DMS153 (cell line): ENCODE measurements around the gene EVA1A.
"Not testable (repeated sequence)": the region's sequence is repeated elsewhere in the genome, so short reads cannot be mapped to it uniquely, and the experiment has no call there.

Source experiments
- DNase-seq: peaks from one replicate; lab custom pipeline; 2025; lab: John Stamatoyannopoulos, UW

EVA1A gene

GRCh38 chr2:75483878-75484277, 76.9 kb downstream of the EVA1A start:
- no peak for DNase-seq

DNA sequence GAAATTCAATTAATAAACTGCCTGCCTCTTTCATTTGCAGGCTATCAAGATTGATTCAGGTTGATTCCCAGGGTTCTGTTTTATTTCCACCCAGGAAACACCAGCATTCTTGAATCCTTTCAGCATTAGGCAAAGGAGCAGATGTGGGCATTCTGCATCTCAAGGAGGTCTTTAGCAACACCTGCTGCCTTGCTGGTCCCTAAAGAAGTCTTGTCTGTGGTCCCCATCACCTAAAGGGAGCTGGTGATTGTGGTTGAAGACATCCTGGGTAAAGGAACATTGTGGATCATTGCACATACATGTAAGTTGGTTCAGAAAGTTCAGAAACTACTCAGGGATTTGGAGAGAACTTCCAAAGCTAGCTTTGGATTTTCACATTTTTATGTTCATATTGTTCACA, 78.3 kb downstream of the EVA1A start:
- DNase-seq: no peak

DNA sequence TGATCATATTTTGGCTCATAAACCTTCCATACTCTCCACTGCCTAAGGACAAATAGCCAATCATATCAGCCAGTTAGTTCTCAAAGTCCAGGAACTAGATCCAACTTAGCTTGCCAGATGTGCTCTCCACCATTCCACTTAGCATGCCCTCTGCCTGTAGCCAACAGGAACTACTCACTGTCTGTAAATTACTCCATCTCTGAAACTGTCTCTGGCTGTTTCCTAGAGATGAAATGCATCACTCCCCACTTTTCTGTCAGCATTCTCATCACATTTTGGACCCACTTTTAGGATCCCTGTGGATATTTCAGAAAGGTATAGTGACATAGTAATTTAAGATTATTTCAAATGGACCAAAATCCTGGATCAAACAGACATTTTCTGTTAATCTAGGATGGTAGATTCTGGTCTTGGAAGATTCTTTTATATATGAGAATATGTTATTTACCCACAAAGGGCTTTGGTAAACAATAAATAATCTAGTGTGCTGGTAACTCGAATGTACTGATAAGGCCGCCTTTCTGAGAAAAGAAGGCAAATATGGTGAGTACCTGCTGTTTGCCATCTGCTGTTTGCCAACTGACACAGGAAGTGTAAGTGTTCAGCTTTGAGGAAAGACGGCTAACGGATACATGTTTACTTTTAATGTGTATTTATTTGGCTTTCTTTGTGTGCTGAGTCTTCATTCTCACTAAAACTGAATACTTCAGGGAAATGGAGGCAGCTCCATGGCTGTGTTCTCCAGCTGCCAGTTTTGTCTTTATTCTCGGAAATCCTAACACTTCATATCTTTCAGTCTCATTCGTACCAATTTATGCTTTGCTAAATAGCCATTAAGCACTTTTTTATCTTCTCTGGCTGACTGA, 79.5 kb downstream of the EVA1A start:
- peak; percentile 96 for DNase-seq

DNA sequence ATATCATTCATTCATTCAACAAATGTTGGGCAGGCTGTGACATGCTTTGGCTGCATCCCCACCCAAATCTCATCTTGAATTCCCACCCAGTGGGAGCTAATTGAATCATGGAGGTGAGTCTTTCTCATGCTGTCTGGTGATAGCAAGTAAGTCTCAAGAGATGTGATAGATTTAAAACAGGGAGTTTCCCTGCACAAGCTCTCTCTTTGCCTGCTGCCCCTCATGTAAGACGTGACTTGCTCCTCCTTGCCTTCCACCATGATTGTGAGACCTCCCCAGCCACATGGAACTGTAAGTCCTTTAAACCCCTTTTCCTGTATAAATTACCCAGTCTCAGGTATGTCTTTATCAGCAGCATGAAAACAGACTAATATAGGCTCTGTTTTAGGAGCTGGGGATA, 83.0 kb downstream of the EVA1A start:
- DNase-seq: not testable (repeated sequence)

DNA sequence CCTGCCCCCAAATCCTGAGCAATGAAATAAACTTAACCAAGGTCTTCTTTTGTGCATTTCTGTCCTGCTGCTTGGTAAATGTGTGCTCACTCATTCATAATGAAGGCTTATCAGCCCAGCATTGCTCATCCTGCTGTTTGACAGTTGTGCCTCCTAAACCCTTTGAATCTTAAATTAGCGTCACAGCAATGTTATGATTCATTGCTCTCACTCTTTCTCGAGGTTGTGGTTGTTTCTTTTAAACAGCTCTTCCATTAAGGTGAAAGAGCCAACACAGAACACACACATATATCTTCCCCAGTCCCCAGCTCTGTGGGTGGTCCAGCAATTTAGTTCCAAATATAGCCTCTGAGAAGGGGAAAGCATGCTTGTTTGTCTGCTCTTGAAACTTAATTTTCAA, 84.0 kb downstream of the EVA1A start:
- DNase-seq: no peak

DNA sequence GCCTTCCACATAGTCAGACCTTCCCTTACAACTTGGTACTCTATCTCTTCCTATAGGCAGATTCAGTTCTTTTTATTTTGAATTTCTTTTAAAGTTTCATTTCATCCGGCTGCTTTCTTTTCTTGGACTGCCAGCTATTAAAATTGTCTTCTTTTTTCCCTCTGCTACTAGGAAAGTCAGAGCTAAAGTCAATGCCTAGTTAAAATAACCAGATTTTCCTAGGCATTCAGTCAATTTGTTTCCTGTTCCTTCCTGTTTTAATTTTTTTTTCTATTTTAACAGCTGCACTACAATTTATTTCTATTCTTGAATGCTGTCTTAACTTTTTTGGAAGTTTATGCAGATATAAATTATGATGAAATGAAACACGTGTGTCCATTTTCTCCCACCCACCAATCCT, 84.8 kb downstream of the EVA1A start:
- DNase-seq: no peak

DNA sequence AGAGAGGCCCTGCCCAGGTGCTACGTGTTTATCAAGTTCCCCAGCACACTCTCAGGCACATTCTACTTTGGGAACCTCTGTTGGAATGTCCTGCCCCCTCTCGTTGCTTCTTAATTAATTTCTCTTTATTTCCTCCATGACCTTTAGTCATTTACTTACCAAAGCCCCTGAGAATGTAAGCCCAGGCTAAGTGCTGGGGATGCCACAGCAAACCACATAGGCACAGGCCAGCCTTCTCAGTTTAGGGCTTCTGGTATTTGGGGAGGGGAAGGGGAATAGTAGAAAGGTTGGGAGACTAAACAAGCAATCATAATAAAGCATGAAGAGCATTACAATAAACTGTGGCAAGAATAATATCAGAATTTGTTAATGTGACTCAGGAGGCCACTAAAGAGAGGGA, 85.7 kb downstream of the EVA1A start:
- DNase-seq: no peak

DNA sequence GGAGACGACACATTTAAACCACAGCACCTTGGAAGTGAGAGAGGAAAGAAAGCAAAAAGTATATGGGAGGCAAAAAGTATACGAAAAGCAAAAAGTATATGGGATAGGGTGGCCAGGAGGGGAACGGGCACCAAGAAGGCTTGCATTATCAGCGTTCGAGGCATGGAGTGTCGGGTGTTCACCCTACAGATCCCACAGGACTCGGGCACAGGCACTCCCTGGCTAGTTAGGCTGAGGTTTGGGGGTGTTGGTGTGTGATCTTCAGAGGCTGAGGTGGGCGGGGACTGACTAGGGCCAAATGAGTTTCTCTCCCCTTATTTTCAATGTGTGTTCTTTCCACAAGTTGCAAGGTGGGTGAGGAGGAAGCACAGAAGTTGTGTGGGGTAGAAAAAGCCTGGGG, 86.6 kb downstream of the EVA1A start:
- DNase-seq: no peak

GRCh38 chr2:75466708-75467311, 93.9 kb downstream of the EVA1A start:
- no peak for DNase-seq

DNA sequence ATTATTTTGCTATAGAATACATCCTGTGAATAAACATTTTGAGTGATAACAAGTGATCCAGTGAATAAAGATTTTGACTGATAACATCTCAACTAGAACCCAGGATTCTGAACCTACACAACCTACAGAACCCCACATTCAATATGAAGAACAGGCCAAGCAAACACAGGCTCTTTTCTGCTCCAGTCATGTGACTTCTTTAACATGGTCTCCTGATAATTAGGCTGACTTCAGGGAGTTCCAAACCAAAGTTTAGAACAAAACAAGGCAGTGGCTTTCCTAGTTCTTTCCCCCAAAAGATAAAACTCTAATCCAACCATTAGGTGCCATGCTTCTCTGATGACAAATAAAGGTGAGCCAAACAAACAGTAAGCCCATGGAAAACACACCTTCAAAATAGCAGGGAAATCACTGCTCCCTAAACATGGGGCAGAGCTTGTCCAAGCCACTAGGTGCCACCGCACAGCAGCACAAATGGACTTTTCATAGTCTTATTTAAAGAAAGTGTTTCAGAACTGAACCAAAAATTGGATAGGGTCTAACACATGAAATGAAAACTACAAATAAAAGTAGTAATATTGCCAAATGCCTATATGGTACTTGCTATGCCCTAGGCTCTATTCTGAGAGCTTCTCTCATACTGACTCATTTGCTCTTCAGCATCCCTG, 95.3 kb downstream of the EVA1A start:
- DNase-seq: peak; percentile 55

DNA sequence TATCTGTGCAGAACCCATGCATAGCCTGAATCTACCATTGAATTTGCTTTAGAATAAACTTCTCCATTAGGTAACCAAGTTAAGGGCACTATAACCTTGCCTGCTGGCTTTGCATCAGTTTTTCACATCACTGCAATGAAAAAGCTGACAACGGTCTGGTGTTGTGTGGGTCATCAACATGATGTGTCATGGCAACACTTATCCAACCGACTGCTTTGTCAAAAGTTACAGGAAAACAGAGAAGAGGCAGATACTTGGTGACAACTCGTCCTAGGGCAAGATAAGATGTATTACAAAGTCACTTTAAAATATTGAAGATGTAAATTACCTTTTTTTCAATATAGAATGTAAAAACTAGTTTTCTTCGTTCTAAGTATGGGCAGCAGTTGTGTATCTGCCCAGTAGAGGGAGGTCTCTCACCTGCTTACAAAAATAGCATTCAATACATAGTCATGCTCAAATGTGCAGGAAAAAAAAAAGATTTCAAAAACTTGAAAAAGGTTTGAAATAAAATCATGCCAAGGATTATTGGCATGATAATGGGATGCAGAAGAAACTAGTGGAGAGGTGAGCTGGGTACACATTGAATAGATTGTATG, 96.3 kb downstream of the EVA1A start:
- no peak for DNase-seq

DNA sequence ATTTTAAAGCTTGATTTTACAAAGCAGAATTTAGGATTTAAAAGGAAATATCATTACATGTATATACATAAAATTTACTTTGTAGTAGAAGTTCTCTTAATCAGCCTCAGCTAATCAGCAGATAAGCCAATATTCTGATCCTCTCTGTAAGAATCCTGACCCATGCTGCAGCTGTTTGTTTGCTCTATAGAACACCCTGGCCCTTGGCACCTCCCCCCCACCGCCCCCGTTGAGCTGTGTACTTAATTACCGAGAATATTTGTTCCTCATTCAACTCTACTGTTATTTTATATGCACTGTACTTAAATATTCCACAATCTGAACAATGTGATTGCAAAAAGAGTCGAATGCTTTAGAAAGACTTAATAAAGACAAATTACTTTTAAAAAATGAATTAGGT, 98.0 kb downstream of the EVA1A start:
- DNase-seq: no peak

- no peak for DNase-seq
Measured at GRCh38 chr2:75462206-75462605, 98.5 kb downstream of the EVA1A start.

- DNase-seq: no peak
Measured at GRCh38 chr2:75460630-75461029, 100.1 kb downstream of the EVA1A start.

DNA sequence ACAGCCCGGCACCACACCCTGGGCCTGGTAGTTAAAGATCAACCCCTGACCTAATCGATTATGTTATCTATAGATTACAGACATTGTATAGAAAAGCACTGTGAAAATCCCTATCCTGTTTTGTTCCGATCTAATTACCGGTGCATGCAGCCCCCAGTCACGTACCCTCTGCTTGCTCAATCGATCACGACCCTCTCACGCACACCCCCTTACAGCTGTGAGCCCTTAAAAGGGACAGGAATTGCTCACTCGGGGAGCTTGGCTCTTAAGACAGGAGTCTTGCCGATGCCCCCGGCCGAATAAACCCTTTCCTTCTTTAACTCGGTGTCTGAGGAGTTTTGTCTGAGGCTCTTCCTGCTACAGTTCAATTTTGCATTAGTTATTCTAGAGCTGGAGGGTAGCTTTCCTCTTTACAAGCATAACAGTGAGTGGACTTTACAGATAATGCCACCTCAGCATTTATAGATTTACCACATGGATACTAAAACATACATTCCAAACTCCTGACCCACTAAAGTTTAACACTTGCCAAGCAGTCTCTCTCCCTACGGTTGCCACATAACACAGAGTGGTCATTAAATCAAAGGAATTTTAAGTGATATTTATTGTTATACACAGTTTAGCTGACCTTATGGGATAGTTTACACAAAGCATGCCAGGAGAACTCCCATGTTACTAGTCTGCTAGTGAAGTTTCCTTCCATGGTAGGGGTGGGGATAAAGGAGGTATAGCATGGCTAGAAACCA, 101.0 kb downstream of the EVA1A start:
- no peak for DNase-seq

- DNase-seq: no peak
Measured at GRCh38 chr2:75458201-75458600, 102.5 kb downstream of the EVA1A start.

- no peak for DNase-seq
Measured at GRCh38 chr2:75456825-75457224, 103.9 kb downstream of the EVA1A start.

GRCh38 chr2:75456111-75456510, 104.6 kb downstream of the EVA1A start:
- DNase-seq: no peak

DNA sequence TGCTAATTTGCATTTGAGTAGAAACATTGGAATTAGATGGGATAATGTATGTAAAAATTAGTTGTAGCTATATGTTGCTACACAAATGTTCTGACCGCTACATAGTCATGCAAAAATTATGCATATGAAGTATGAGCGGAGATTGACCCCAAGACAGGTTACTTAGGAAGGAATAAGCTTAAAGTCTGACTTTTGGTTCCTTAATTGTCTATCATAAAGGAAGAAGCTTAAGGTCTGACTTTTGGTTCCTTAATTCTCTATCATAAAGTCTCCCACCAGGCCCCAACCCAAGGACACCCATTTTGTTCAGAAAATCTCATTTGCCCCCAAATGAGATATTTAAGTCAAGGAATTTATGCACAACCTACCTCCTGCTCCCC, 106.5 kb downstream of the EVA1A start:
- no peak for DNase-seq

GRCh38 chr2:75453384-75454240, 107.1 kb downstream of the EVA1A start:
- no peak for DNase-seq

GRCh38 chr2:75450068-75450467, 110.7 kb downstream of the EVA1A start:
- DNase-seq: no peak
